HCT116 (cell line): ENCODE results near the gene CFAP97D2.

ENCODE experiments used
- POLR2A ChIP-seq: IDR thresholded peaks from 2 replicates; pipeline ENCODE4 v1.7.0; 2011; ENCODE audit warnings: borderline replicate concordance; ENCODE audit not compliant: insufficient read depth, insufficient read length; ENCODE audit errors: extremely low read depth
- ZNF274 ChIP-seq: fragments of 200-500 bp; sonication (Bioruptor generic); IDR thresholded peaks from 2 replicates; pipeline ENCODE4 v1.6.1; 2014; ENCODE audit warnings: mild to moderate bottlenecking, low read depth, low read length, inconsistent platforms
- TF ChIP-seq, protein P1 (sequence below): IDR thresholded peaks from 2 replicates; pipeline ENCODE4 v1.6.1; 2012

DNA sequence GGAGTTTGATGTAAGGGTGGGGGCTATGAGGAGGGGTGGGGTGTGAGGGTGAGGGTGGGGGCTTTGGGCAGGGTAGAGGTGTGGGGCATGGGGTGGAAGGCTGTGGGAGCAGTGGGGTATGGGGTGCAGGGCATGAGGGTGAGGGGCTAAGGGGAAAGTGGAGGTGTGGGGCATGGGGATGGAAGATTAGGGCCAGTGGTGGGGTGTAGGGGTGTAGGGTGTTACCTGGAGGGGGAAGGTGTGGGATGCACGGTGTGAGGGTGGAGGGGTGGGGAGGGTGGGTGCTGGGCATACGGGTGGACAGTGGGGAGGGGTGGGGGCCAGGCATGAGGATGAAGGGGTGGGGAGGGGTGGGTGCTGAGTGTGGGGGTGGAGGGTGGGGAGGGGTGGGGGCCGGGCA is 23.7 kb upstream of the CFAP97D2 start:
- TF ChIP-seq, protein P1, sequence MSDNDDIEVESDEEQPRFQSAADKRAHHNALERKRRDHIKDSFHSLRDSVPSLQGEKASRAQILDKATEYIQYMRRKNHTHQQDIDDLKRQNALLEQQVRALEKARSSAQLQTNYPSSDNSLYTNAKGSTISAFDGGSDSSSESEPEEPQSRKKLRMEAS, result no peak
- TF ChIP-seq POLR2A (no peak), ZNF274 (no peak)
